Muscle layer of colon (tissue), 2 donors: ENCODE data around the gene ZNF148.

ENCODE experiments used
- H3K27ac ChIP-seq: one replicate; pipeline ENCODE4 v1.7.0; 2013; ENCODE audit warnings: low read depth, mild to moderate bottlenecking, low read length, moderate library complexity
- H3K27me3 ChIP-seq, 2 donors: one replicate each; pipeline ENCODE4 v1.7.0; 2013; ENCODE audit warnings: low read length in 2 of 2, mild to moderate bottlenecking in 2 of 2; ENCODE audit not compliant: insufficient read depth in 2 of 2, control insufficient read depth in 1 of 2
- H3K36me3 ChIP-seq: one replicate; pipeline ENCODE4 v1.7.0; 2013; ENCODE audit warnings: mild to moderate bottlenecking, low read length; ENCODE audit not compliant: insufficient read depth
- H3K4me1 ChIP-seq: one replicate; pipeline ENCODE4 v1.7.0; 2013; ENCODE audit warnings: mild to moderate bottlenecking, low read length; ENCODE audit not compliant: insufficient read depth
- H3K4me3 ChIP-seq, 2 donors: one replicate each; pipeline ENCODE4 v1.7.0; 2013; ENCODE audit warnings: low read length in 2 of 2, low read depth in 1 of 2, mild to moderate bottlenecking in 1 of 2, moderate library complexity in 1 of 2
- H3K9ac ChIP-seq: one replicate; pipeline ENCODE4 v1.7.0; 2013; ENCODE audit warnings: low read length
- H3K9me3 ChIP-seq: one replicate; pipeline ENCODE4 v1.7.0; 2013; ENCODE audit warnings: mild to moderate bottlenecking, low read length
- donor health status: abdominal sarcoma.
- donor health status: Adenocarcinoma of cecum.

Gene ZNF148

DNA sequence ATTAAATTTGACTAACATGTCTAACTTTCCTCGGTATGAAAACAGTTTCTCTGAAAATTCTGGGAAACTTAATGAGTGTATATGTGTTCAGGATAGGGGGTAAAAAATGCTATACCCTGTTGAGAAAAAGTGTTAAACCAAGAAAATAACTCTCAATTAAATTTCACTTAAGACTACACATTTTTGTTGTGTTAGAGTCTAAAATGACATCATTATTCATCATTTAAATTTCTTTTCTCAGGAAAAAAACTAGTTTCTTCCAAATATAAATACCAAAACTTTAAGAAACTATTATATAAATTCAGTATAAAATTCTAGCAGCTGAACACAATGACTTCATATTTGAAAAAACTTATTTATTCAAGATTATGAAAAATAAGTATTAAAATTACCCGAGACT lies 52.2 kb downstream of the ZNF148 start:
- no peaks in the 10 kb centered on the region for H3K36me3 ChIP-seq
- no peak overlapping the region for H3K4me3 ChIP-seq
- no peak overlapping the region for H3K27ac ChIP-seq
- H3K27me3 ChIP-seq = no peaks in the 10 kb centered on the region
- H3K9ac ChIP-seq = no peak overlapping the region
- H3K4me1 ChIP-seq = peaks cover 11% of the 10 kb centered on the region
- no peaks in the 10 kb centered on the region for H3K9me3 ChIP-seq

GRCh38 chr3:125322166-125322565 lies 53.0 kb downstream of the ZNF148 start:
- Histone ChIP-seq H3K4me3 (no peak overlapping the region), H3K9me3 (no peaks in the 10 kb centered on the region), H3K27ac (no peak overlapping the region), H3K36me3 (no peaks in the 10 kb centered on the region), H3K9ac (no peak overlapping the region), H3K4me1 (peaks cover 11% of the 10 kb centered on the region), H3K27me3 (no peaks in the 10 kb centered on the region)

DNA sequence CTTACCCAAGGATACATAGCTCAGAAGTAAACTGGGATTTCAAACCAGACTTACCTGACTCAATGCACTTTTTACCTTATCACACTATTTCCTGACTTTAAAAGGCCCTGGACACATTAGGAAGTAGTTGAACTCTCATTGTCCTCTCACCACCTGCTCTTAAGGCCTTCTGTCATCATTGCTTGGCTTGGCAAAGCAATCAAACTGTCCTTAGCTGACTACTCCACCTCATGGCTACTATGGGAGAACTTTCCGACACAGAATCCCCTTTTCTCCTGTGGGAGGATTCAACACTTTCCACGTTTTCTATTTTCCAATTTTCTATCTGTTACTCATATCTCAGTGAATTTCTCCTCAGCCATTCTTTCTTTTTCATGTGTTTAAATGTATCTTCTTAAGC lies 55.4 kb downstream of the ZNF148 start:
- H3K4me3 ChIP-seq = no peak overlapping the region
- no peaks in the 10 kb centered on the region for H3K27me3 ChIP-seq
- H3K36me3 ChIP-seq = peaks cover under 1% of the 10 kb centered on the region
- H3K27ac ChIP-seq = no peak overlapping the region
- no peak overlapping the region for H3K9ac ChIP-seq
- H3K4me1 ChIP-seq = peaks cover 11% of the 10 kb centered on the region
- no peaks in the 10 kb centered on the region for H3K9me3 ChIP-seq

GRCh38 chr3:125318871-125319270 lies 56.3 kb downstream of the ZNF148 start:
- Histone ChIP-seq H3K4me1 (peaks cover 11% of the 10 kb centered on the region), H3K9ac (no peak overlapping the region), H3K27me3 (no peaks in the 10 kb centered on the region), H3K36me3 (peaks cover 5% of the 10 kb centered on the region), H3K9me3 (no peaks in the 10 kb centered on the region), H3K27ac (no peak overlapping the region), H3K4me3 (no peak overlapping the region)

- Histone ChIP-seq H3K4me3 (no peak overlapping the region), H3K27ac (no peak overlapping the region), H3K9ac (no peak overlapping the region), H3K27me3 (no peaks in the 10 kb centered on the region), H3K36me3 (peaks cover 6% of the 10 kb centered on the region), H3K4me1 (peaks cover 11% of the 10 kb centered on the region), H3K9me3 (no peaks in the 10 kb centered on the region)
These were observed 56.8 kb downstream of the ZNF148 start for GRCh38 chr3:125318167-125318865.

GRCh38 chr3:125317761-125318160 lies 57.4 kb downstream of the ZNF148 start:
- H3K27ac ChIP-seq = no peak overlapping the region
- peaks cover 10% of the 10 kb centered on the region for H3K4me1 ChIP-seq
- H3K9me3 ChIP-seq = no peaks in the 10 kb centered on the region
- H3K9ac ChIP-seq = no peak overlapping the region
- H3K27me3 ChIP-seq = no peaks in the 10 kb centered on the region
- H3K4me3 ChIP-seq = no peak overlapping the region
- H3K36me3 ChIP-seq = peaks cover 9% of the 10 kb centered on the region

DNA sequence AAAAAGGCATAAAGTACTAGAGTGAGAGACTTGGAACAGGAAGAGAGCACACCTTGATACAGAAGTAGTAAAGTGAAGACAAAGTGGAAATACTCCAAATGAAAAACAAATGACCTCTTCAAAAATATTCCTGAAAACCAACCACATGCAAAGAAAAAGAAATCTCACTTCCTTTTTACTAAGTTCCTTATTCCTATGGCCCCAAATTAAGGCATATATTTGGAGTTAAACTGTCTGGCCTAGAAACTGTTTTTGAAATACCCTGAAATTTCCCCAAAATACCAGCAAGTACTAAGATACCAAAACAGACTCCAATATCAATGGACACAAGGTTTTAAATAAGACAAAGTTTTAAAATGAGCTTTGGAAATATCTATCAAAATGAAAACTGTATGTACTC lies 58.2 kb downstream of the ZNF148 start:
- H3K4me1 ChIP-seq = peaks cover 2% of the 10 kb centered on the region
- no peak overlapping the region for H3K9ac ChIP-seq
- no peaks in the 10 kb centered on the region for H3K27me3 ChIP-seq
- peaks cover 17% of the 10 kb centered on the region for H3K36me3 ChIP-seq
- H3K9me3 ChIP-seq = no peaks in the 10 kb centered on the region
- H3K4me3 ChIP-seq = no peak overlapping the region
- no peak overlapping the region for H3K27ac ChIP-seq

DNA sequence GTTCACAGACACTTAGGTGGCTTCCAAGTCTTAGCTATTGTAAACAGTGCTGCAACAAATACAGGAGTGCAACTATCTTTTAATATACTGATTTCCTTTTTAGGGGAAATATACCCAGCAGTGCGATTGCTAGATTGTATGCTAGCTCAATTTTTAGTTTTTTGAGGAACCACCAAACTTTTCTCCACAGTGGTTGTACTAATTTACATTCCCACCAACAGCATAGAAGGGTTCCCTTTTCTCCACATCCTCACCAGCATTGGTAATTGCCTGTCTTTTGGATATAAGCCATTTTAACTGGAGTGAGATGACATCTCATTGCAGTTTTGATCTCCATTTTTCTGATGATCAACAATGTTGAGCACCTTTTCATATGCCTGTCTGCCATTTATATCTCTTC lies 58.9 kb downstream of the ZNF148 start:
- peaks cover 18% of the 10 kb centered on the region for H3K36me3 ChIP-seq
- no peaks in the 10 kb centered on the region for H3K27me3 ChIP-seq

DNA sequence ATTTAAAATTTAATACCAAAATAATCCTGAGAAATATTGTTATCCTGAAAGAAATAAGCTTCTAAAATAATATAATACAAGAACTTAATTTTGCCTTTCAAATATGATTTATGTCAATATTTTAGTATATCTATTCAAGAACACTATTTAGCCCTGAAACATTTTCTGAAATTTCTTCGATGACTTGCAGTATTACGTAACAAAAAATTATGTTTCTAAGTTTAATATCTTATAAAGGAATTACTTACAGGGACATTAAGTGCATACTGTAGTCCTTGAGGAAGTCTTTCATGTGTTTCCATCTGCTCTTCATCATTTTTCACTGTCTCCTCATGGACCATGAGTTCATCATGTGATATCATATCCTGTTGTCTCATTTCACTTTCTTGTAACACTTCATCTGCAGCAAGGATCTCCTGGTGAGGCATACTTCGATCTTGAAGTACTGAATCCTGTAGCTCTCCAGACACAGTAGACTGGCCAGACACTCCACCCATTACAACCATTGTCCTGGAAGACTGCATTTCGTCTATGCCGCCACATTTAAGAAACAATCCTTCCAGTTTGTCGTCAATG lies 62.0 kb downstream of the ZNF148 start:
- Histone ChIP-seq H3K27me3 (no peaks in the 10 kb centered on the region), H3K4me1 (no peaks in the 10 kb centered on the region), H3K36me3 (peaks cover 18% of the 10 kb centered on the region), H3K4me3 (no peak overlapping the region), H3K27ac (no peak overlapping the region), H3K9me3 (no peaks in the 10 kb centered on the region), H3K9ac (no peak overlapping the region)

More for the DNA sequence above, 58.9 kb downstream of the ZNF148 start:
- Histone ChIP-seq H3K4me1 (no peaks in the 10 kb centered on the region), H3K9me3 (no peaks in the 10 kb centered on the region), H3K4me3 (no peak overlapping the region), H3K27ac (no peak overlapping the region), H3K9ac (no peak overlapping the region)

GRCh38 chr3:125310623-125311081 lies 64.5 kb downstream of the ZNF148 start:
- H3K36me3 ChIP-seq = peaks cover 18% of the 10 kb centered on the region
- H3K9ac ChIP-seq = no peak overlapping the region
- no peaks in the 10 kb centered on the region for H3K27me3 ChIP-seq
- no peak overlapping the region for H3K27ac ChIP-seq
- peaks cover 2% of the 10 kb centered on the region for H3K4me1 ChIP-seq
- H3K9me3 ChIP-seq = no peaks in the 10 kb centered on the region
- no peak overlapping the region for H3K4me3 ChIP-seq

DNA sequence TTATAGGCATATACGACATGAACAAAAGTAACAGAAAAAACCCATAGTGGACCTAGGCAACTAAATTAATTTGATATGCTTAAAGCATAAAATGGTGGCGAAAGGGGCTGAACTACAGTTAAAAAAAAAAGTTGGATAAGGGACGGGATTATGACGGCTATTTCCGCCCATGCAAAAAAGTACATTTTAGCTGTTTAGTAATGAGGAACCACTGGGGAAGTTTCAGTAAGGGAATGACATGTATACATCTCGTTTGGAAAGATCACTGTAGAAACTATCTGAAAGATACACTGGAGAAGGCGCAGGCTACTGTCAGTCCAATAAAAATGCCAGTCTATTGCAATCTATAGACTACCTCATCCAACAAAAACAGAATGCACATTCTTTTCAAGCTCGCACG lies 65.6 kb downstream of the ZNF148 start:
- H3K27me3 ChIP-seq = no peaks in the 10 kb centered on the region
- no peak overlapping the region for H3K4me3 ChIP-seq
- H3K9me3 ChIP-seq = no peaks in the 10 kb centered on the region
- peaks cover 7% of the 10 kb centered on the region for H3K4me1 ChIP-seq
- H3K9ac ChIP-seq = no peak overlapping the region
- H3K36me3 ChIP-seq = peaks cover 14% of the 10 kb centered on the region
- no peak overlapping the region for H3K27ac ChIP-seq

DNA sequence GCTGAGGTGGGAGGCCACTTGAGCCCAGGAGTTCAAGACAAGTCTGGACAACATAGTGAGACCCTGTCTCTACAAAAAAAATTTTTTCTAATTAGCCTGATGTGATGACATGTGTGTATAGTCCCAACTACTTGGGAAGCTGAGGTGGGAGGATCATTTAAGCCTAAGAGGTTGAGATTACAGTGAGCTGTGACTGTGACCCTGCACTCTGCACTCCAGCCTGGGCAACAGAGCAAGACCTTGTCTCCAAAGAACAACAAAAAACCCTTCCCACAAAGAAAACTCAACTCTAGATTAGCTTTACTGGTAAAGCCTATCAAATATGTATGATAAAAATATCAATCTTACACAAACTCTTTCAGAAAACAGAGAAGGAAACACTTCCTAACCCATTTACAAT lies 68.5 kb downstream of the ZNF148 start:
- Histone ChIP-seq H3K27ac (no peak overlapping the region), H3K36me3 (no peaks in the 10 kb centered on the region), H3K9me3 (no peaks in the 10 kb centered on the region), H3K27me3 (no peaks in the 10 kb centered on the region), H3K4me3 (no peak overlapping the region), H3K9ac (no peak overlapping the region), H3K4me1 (peaks cover 7% of the 10 kb centered on the region)
